Activated T-helper 2 cell treated with anti-CD3 and anti-CD28 coated beads, Interferon-gamma antibody, Interleukin-2, Interleukin-4, amounts not matched to agents 10 μg/mL and 5 μg/mL and 100 μg/mL, durations not matched to agents 14 hours and 24 hours and 36 hours (primary cell): ENCODE results near the gene TRIM41. TPM values are rescaled to one million over a fixed set of nuclear protein-coding genes. Genes with fewer than 3 reads are reported as not detected.
"Not testable (repeated sequence)": the region's sequence is repeated elsewhere in the genome, so short reads cannot be mapped to it uniquely, and the experiment has no call there.

Source experiments
- DNase-seq: peaks from one replicate; pipeline ENCODE4 v3.0.0; 2021; ENCODE audit warnings: low spot score
- H3K27ac Mint-ChIP-seq: one replicate; pipeline ENCODE4 v1.8.0; 2021; ENCODE audit warnings: mixed read lengths
- H3K27me3 Mint-ChIP-seq: one replicate; pipeline ENCODE4 v1.8.0; 2021; ENCODE audit warnings: low read depth, mixed read lengths
- H3K36me3 Mint-ChIP-seq: one replicate; pipeline ENCODE4 v1.8.0; 2021; ENCODE audit warnings: low read depth, mixed read lengths
- H3K4me1 Mint-ChIP-seq: one replicate; pipeline ENCODE4 v1.8.0; 2021; ENCODE audit warnings: low read depth, mixed read lengths
- H3K4me3 Mint-ChIP-seq: one replicate; pipeline ENCODE4 v1.8.0; 2021; ENCODE audit warnings: low read depth, mild to moderate bottlenecking, moderate library complexity, mixed read lengths
- H3K9me3 Mint-ChIP-seq: one replicate; pipeline ENCODE4 v1.8.0; 2021; ENCODE audit warnings: mixed read lengths
- intact Hi-C: fragments of 100-400 bp; cut with micrococcal nuclease; formaldehyde crosslinking; loops from one replicate; pipeline ENCODE4 v1.15.1; 2023
- total RNA-seq: library from RNA; stranded (reverse); gene quantifications from 2 replicates; pipeline ENCODE4 v1.2.3, GENCODE V29; 2022

The TRIM41 gene
- 32.2 and 33.0 TPM in 2 replicates for total RNA-seq

DNA sequence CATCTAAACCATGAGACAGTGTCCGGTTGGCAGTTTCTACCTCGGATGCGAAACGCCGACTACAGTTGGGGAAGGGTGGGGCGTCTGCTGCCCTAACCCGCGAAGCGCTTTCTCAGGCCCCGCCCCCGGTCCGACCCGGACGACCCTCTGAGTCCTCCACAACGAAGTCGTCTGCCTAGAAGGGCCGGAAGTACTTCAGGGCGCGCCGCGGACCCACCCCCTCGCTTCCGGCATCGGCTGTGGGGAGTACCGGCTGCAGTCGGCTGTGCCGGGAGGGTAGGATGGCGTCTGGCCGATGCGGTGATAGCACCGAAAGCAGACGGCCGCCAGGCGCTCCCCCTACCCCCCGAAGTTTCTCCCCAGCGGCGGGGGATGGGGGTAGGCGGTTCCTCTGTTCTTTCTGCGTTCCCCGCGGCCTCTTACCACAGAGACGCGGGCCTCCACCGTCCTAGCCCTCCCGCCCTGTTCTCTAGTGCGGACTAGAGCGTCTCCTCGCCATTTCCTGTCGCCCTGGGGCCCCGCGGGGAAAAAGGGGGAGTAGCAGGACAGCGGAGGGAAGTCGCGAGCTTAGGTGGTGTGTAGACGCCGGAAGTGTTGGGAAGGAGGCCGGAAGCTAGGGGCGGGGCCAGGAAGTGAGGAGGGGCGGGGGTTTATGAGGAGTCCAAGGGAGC is at the start of gene TRIM41:
TRIM41 (plus strand) TSS at position 224 of the 671 bp plus-strand sequence. CDS start 719 bp downstream, outside the sequence.
- H3K9me3 Mint-ChIP-seq = no peaks in the 10 kb centered on the region
- H3K27ac Mint-ChIP-seq = peak within 1 kb of the TSS; percentile 98
- DNase-seq = peak; percentile 96
- peaks cover 55% of the 10 kb centered on the region for H3K4me1 Mint-ChIP-seq
- H3K27me3 Mint-ChIP-seq = peaks cover 2% of the 10 kb centered on the region
- peak within 1 kb of the TSS; percentile 97 for H3K4me3 Mint-ChIP-seq
- H3K36me3 Mint-ChIP-seq = peaks cover 5% of the 10 kb centered on the region
- intact Hi-C loops = loop anchor here (1.0 to 2.0 kb wide), 4 partner anchors 18 to 418 kb away; partner anchors contain the start of gene TRIM52

DNA sequence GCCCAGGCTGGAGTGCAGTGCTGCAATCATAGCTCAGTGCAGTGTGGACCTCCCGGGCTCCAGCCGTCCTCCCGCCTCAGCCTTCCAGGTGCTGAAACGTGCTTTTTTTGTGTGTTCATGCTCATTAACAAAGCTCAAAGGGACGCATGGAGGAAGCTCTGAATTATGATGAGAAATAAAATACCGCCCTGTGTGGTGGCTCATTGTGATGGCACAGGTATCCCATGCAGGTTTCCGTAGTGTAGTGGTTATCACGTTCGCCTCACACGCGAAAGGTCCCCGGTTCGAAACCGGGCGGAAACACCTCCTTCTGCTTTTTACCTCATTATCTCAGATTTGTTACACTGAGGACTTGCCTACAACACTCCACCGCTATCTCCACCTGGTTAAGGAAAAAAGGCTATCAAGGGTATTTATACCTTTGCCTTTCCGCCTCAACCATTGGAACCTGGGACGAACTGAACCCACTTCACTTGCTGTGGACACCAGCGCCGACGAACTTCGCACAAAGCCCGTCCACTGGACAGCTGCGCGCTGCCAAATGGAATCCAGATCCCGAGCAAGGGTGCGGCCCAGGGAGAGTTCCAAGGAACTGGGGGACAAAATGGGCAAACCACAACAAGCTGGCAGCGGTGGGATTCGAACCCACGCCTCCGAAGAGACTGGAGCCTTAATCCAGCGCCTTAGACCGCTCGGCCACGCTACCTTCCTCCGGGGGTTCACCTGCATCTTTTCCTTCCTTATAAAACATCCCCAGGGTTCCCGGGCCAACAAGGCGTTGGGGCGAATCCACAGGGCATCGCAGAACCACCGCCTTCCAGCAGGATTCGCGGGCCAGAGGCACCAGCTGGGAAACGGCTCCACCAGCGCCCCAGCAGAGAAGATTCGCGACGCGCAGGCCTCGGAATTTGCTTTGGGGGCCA is 49.4 kb upstream of the TRIM41 start:
- Mint-ChIP-seq H3K4me1 (peaks cover 34% of the 10 kb centered on the region), H3K36me3 (no peaks in the 10 kb centered on the region), H3K27me3 (peaks cover 28% of the 10 kb centered on the region), H3K4me3 (peak overlapping the region; percentile 87), H3K9me3 (no peaks in the 10 kb centered on the region), H3K27ac (peak overlapping the region; percentile 92)
- DNase-seq = peak; percentile 71
- intact Hi-C loops = loop anchor here (1.0 to 10.0 kb wide), 5 partner anchors 9 to 371 kb away; partner anchors contain the start of genes MGAT1 and TRIM7

DNA sequence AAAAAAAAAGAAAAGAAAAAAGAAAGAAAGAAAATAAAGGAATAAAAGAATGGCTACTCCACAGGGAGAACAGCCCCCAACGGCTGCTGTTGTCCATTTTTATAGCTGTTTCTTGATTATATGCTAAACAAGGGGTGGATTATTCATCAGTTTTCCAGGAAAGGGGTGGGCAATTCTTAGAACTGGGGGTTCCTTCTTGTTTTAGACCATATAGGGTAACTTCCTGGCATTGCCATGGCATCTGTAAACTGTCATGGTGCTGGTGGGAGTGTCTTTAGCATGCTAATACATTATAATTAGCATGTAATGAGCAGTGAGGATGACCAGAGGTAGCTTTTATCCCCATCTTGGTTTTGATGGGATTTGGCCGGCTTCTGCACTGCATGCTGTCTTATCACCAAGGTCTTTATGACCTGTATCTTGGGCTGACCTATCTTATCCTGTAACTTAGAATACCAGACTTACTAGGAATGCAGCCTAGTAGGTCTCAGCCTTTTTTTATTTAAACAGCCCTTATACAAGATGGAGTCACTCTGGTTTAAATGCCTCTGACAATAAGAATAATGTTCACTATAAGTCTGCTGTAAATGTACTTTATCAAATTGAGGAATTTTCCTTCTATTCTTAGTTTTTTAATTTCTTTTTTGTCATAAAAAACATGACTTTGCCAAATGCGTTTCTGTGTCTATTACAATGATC is 46.7 kb upstream of the TRIM41 start:
- Mint-ChIP-seq H3K9me3 (no peaks in the 10 kb centered on the region), H3K36me3 (no peaks in the 10 kb centered on the region), H3K4me1 (peaks cover 13% of the 10 kb centered on the region), H3K4me3 (no peak overlapping the region), H3K27ac (no peak overlapping the region), H3K27me3 (peaks cover 13% of the 10 kb centered on the region)
- intact Hi-C loops = loop anchor here (10.0 kb wide), 1 partner anchor 62 kb away; no protein-coding TSS in a partner anchor
- DNase-seq = no peak

DNA sequence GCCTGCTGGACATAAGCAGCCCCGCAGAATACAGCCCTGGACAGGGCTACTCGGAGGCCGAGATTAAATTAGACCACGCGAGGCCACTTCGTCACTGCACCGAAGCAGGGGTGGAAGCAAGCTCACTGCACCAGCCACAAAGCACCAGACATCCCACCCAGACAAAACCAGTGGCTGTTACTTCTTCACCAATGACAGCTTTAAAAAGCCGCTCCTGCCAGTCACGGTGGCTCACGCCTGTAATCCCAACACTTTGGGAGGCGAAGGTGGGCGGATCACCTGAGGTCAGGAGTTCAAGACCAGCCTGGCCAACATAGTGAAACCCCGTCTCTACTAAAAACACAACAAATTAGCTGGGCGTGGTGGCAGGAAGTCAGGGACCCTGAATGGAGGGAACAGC is 45.5 kb upstream of the TRIM41 start:
- H3K36me3 Mint-ChIP-seq, DNase-seq, H3K9me3 Mint-ChIP-seq, H3K27ac Mint-ChIP-seq, H3K4me3 Mint-ChIP-seq: not testable (repeated sequence)
- intact Hi-C loops = loop anchor here (10.0 kb wide), 1 partner anchor 63 kb away; no protein-coding TSS in a partner anchor
- Mint-ChIP-seq H3K27me3 (peaks cover 15% of the 10 kb centered on the region), H3K4me1 (peaks cover 15% of the 10 kb centered on the region)

DNA sequence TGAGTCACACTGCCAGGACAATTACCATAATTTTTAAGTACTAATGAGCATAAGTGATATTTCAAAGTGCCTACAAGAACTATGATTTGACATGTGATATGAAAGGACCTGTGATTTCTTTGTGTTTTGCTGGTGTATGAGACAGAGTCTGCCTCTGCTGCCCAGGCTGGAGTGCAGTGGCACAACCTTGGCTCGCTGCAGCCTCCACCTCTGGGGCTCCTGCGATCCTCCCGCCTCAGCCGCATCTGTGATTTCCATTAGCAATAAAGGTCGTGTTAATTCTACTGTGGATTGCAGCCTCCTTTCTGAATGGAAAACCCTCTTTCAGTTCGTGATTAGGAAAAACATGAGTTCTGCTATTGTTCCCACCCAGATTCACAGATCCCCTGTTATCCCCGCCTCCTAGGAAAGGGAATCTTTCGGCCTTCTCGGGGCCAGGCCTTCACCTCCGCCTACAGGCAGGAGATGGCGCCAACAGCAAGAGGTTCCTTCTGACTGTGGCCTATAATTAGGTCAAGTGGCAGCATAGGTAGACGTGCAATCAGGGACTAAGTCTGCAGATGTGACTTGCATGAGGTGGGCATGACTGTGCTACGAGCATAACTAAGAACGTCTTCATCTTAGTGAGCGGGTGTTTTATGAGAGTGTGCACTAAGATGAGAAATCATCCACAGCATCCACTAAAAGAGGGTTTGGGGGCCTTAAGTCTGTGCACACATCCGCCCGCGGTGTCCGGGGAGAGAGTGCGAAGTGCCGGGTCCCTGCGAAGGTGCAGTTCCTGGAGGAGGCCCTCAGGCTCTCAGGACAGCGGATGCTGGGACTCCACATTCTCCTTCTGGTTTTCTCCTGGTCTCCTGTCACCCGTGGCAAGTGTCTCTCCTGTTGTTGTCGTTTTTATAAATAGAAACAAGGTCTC is 41.2 kb upstream of the TRIM41 start:
- peaks cover 6% of the 10 kb centered on the region for H3K27me3 Mint-ChIP-seq
- no peaks in the 10 kb centered on the region for H3K9me3 Mint-ChIP-seq
- intact Hi-C loops = loop anchor here (1.0 to 10.0 kb wide), 2 partner anchors 9 to 317 kb away; partner anchors contain the start of gene ZFP62
- peaks cover 12% of the 10 kb centered on the region for H3K4me1 Mint-ChIP-seq
- no peak overlapping the region for H3K27ac Mint-ChIP-seq
- DNase-seq = no peak
- no peaks in the 10 kb centered on the region for H3K36me3 Mint-ChIP-seq
- H3K4me3 Mint-ChIP-seq = no peak overlapping the region

DNA sequence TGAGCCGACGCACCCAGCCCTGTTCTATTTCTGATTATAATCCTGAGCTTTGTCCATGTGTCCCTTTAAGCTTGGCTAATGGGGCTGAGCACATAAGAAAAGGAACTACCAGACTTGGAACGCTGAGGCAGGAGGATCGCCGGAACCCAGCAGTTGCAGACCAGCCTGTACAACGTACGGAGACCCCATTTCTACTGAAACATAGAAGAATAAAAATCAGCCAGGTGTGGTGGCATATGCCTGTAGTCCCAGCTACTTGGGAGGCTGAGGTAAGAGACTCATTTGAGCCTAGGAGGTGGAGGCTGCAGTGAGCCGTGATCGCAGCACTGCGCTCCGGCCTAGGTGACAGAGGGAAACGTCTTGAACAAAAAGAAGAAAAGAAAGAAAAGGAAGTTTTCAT is 40.4 kb upstream of the TRIM41 start:
- no peaks in the 10 kb centered on the region for H3K9me3 Mint-ChIP-seq
- H3K4me3 Mint-ChIP-seq = peak overlapping the region; percentile 77
- no peak for DNase-seq
- intact Hi-C loops = loop anchor here (1.0 to 10.0 kb wide), 2 partner anchors 9 to 318 kb away; partner anchors contain the start of gene ZFP62
- peaks cover 13% of the 10 kb centered on the region for H3K4me1 Mint-ChIP-seq
- H3K27ac Mint-ChIP-seq = peak overlapping the region; percentile 70
- H3K36me3 Mint-ChIP-seq = no peaks in the 10 kb centered on the region
- peaks cover 5% of the 10 kb centered on the region for H3K27me3 Mint-ChIP-seq

DNA sequence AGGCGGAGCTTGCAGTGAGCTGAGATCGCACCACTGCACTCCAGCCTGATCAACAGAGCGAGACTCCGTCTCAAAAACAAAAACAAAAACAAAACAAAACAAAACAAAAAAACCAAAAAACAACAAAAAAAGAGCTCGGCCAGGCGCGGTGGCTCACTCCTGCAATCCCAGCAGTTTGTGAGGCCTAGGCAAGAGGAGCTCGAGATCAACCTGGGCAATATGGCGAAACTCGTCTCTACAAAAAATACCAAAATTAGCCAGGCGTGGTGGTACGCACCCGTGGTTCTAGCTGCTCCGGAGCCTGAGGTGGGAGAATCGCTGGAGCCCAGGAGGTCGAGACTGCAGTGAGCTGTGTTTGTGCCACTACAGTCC is 38.2 kb upstream of the TRIM41 start:
- H3K27ac Mint-ChIP-seq = peak overlapping the region; percentile 96
- intact Hi-C loops = loop anchor here (1.0 to 10.0 kb wide), 2 partner anchors 26 to 320 kb away; partner anchors contain the start of gene ZFP62
- no peaks in the 10 kb centered on the region for H3K9me3 Mint-ChIP-seq
- H3K4me3 Mint-ChIP-seq = peak overlapping the region; percentile 90
- H3K36me3 Mint-ChIP-seq = no peaks in the 10 kb centered on the region
- peaks cover 5% of the 10 kb centered on the region for H3K27me3 Mint-ChIP-seq
- peaks cover 20% of the 10 kb centered on the region for H3K4me1 Mint-ChIP-seq
- DNase-seq = no peak

DNA sequence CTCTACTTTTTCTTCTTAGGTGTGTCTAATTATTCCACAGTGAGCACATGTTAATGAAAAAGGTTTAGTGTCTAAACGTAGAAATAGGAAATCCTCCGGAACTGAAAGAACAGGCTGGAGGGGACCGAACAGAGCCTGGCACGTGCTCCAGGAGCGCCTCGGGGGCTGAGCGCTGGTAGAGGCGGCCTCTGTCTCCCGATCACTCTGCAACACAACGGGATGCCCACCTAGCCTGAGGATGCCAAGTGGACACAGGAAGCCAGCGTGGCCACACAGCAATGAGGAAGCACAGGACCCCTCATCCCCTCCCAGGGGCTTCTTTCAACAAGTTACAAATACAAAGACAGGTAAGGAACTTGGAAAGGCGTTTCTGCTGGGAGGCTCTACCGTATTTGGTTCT is 37.5 kb upstream of the TRIM41 start:
- no peak for DNase-seq

DNA sequence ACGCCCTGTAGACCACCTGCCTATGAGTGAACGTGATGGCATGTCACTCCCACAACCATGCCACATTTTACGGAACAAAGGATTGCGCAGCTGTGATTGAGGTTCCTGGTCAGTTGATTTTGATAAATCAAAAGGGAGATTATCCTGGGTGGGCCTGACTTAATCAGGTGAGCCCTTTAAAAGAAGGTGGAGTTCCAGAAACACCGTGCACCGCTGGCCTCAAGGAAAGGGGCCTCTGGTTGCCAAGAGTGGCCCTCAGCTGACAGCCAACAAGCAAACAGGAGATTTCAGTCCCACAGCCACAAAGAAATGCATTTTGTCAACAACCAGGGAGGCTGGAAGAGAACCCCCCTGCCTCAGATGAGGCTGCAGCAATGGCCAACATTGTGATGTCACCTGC is 37.1 kb upstream of the TRIM41 start:
- Mint-ChIP-seq H3K4me1 (peaks cover 20% of the 10 kb centered on the region), H3K4me3 (no peak overlapping the region), H3K9me3 (no peaks in the 10 kb centered on the region), H3K27ac (no peak overlapping the region), H3K27me3 (peaks cover 3% of the 10 kb centered on the region), H3K36me3 (no peaks in the 10 kb centered on the region)
- intact Hi-C loops = loop anchor here (10.0 kb wide), 1 partner anchor 321 kb away; the partner anchor contains the start of gene ZFP62
- no peak for DNase-seq

More for the DNA sequence above, 37.5 kb upstream of the TRIM41 start:
- Mint-ChIP-seq H3K27me3 (peaks cover 3% of the 10 kb centered on the region), H3K4me1 (peaks cover 20% of the 10 kb centered on the region), H3K27ac (no peak overlapping the region), H3K9me3 (no peaks in the 10 kb centered on the region), H3K4me3 (peak overlapping the region; percentile 17), H3K36me3 (no peaks in the 10 kb centered on the region)
- intact Hi-C loops = loop anchor here (10.0 kb wide), 1 partner anchor 321 kb away; the partner anchor contains the start of gene ZFP62

DNA sequence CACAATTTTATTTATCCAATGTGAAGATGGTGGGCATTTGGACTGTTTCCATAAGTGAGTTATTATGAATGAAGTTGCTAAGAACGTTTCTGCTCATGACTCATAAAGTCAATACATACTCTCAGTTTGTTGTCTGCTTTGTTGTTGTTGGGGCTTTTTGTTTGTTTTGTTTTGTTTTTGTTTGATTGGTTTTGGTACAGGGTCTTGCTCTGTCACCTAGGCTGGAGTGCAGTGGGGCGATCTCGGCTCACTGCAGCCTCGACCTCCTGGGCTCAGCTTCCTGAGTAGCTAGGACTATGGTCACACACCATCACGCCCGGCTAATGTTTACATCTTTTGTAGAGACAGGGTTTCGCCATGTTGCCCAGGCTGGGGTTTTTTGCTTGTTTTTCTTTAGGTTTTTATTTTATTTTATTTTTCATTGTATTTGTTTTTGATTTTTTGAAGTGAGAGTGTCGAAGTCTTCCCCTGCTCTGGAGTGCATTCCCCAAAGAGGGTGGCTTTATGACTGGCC is 36.0 kb upstream of the TRIM41 start:
- H3K4me3 Mint-ChIP-seq = no peak overlapping the region
- no peaks in the 10 kb centered on the region for H3K9me3 Mint-ChIP-seq
- H3K27me3 Mint-ChIP-seq = peaks cover 2% of the 10 kb centered on the region
- H3K27ac Mint-ChIP-seq = peak overlapping the region; percentile 5
- no peaks in the 10 kb centered on the region for H3K36me3 Mint-ChIP-seq
- no peak for DNase-seq
- H3K4me1 Mint-ChIP-seq = peaks cover 15% of the 10 kb centered on the region
- intact Hi-C loops = loop anchor here (10.0 kb wide), 1 partner anchor 322 kb away; the partner anchor contains the start of gene ZFP62

DNA sequence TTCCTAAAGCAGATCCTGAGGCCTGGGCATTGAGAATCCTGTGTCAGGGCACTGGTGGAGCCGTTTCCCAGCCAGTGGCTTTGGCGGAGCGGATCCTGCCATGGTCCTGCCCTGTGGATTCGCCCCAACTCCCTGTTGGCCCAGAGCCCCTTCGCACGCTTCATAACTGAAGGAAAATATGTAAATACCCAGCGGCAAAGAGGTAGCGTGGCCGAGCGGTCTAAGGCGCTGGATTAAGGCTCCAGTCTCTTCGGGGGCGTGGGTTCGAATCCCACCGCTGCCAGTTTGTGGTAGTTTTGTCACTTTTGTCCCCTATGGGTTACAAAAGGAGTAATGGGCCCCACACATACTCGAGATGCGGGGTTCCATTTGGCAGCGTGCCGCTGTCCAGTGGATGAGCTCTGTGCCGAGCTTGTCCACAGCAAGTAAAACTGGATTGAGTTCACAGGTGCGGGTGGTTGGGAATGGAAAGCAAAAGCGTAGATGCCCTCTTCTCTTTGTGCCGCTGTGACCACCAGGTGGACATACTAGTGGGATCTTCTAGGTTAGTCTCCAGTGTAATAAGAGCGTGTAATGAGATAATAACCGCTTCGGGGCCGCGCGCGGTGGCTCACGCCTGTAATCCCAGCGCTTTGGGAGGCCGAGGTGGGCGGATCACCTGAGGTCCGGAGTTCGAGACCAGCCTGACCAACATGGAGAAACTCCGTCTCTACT is 35.4 kb upstream of the TRIM41 start:
- Mint-ChIP-seq H3K4me1 (peaks cover 15% of the 10 kb centered on the region), H3K9me3 (no peaks in the 10 kb centered on the region), H3K27ac (peak overlapping the region; percentile 93), H3K27me3 (peaks cover 2% of the 10 kb centered on the region), H3K4me3 (peak overlapping the region; percentile 94), H3K36me3 (no peaks in the 10 kb centered on the region)
- DNase-seq = peak; percentile 49
- intact Hi-C loops = loop anchor here (1.0 to 10.0 kb wide), 3 partner anchors 15 to 323 kb away; partner anchors contain the start of genes TRIM52 and ZFP62
